ENCODE data around the gene MRPL52.

The MRPL52 gene

GRCh38 chr14:22811722-22812121 is 18.0 kb upstream of the MRPL52 start:
- DNase-seq (ENCODE audit: insufficient read length, low spot score) (no peak), FAIRE-seq (no peak)
- no peak for TF ChIP-seq CTCF (IDR thresholded peaks at IDR 0.05; ENCODE audit: insufficient read depth, missing control alignments)

- DNase-seq (ENCODE audit: insufficient read length, low spot score) (no peak), FAIRE-seq (no peak)
Observed at GRCh38 chr14:22812744-22813143, 16.9 kb upstream of the MRPL52 start.

GRCh38 chr14:22813145-22813544 is 16.5 kb upstream of the MRPL52 start:
- no peak for TF ChIP-seq CTCF (IDR thresholded peaks at IDR 0.05; ENCODE audit: insufficient read depth, missing control alignments)
- no peak for DNase-seq (ENCODE audit: insufficient read length, low spot score)
- FAIRE-seq: no peak

More at GRCh38 chr14:22812744-22813143, 16.9 kb upstream of the MRPL52 start:
- no peak for TF ChIP-seq CTCF (IDR thresholded peaks at IDR 0.05; ENCODE audit: insufficient read depth, missing control alignments)

GRCh38 chr14:22814373-22814772 is 15.3 kb upstream of the MRPL52 start:
- FAIRE-seq: no peak
- no peak for TF ChIP-seq CTCF (IDR thresholded peaks at IDR 0.05; ENCODE audit: insufficient read depth, missing control alignments)
- DNase-seq (ENCODE audit: insufficient read length, low spot score): no peak

- no peak for TF ChIP-seq CTCF (IDR thresholded peaks at IDR 0.05; ENCODE audit: insufficient read depth, missing control alignments)
- FAIRE-seq: no peak
- no peak for DNase-seq (ENCODE audit: insufficient read length, low spot score)
Observed at GRCh38 chr14:22814941-22815713, 14.6 kb upstream of the MRPL52 start, which contains the start of gene SLC7A7. Gene SLC7A7, minus strand, starts transcription at chr14:22815435. Its CDS starts 2,037 bp downstream, at chr14:22813398.

GRCh38 chr14:22819151-22819988 is 10.3 kb upstream of the MRPL52 start:
- DNase-seq (ENCODE audit: insufficient read length, low spot score) (no peak), FAIRE-seq (no peak)
- no peak for TF ChIP-seq CTCF (IDR thresholded peaks at IDR 0.05; ENCODE audit: insufficient read depth, missing control alignments)

Measured in D721Med (cell line).